T47D (cell line): ENCODE data around the gene LGR4.
A peak's percentile ranks its signal among the peaks of the same experiment; 100 is the strongest.

Source experiments
- DNase-seq, 2 experiments: peaks; one replicate each; pipeline versions ENCODE4 v3.0.0 to v3.0.0-alpha.2; 2011 to 2012; ENCODE audit warnings: low read depth in 1 of 2, low spot score in 1 of 2
- JUND ChIP-seq: IDR thresholded peaks from 2 replicates; pipeline ENCODE4 v1.6.1; 2012; ENCODE audit warnings: low read depth
- in situ Hi-C: cut with HindIII; loops from 2 replicates; pipeline ENCODE4 v1.10.0; 2016; ENCODE audit warnings: low sequenced_read_pairs, low pct_unique_long_range_greater_than_20kb

LGR4 gene

GRCh38 chr11:27477243-27477642 is 4.7 kb upstream of the LGR4 start:
- TF ChIP-seq JUND: no peak
- no peak for DNase-seq
- in situ Hi-C loops: no loop called here

GRCh38 chr11:27475622-27476021 is 3.0 kb upstream of the LGR4 start:
- in situ Hi-C loops: no loop called here
- DNase-seq: no peak
- TF ChIP-seq JUND: no peak

DNA sequence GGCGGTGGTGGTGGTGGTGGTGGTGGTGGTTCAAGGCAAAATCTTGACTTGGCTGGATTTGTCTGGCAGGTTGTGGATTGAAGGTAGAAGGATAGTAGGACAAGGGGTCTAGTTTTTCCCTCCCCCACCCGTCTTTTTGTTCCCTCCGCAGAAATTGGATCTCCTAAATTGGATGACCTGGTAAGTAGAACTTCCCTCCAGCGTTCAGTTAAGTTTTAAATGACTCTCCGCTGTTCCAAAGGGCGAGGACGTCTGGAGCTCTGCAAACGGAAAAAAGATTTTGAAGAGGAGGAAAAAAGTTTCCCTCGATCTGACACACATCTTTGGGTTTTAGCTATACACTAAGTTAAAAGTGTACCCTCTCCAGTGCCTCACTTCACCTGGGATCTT is 422 bp upstream of the LGR4 start:
- no peak for TF ChIP-seq JUND
- DNase-seq: no peak
- in situ Hi-C loops: no loop called here

- peak in 1 of 2 experiments; percentile 56 for DNase-seq
- TF ChIP-seq JUND: no peak
Measured at GRCh38 chr11:27471589-27472397, 797 bp downstream of the LGR4 start.

DNA sequence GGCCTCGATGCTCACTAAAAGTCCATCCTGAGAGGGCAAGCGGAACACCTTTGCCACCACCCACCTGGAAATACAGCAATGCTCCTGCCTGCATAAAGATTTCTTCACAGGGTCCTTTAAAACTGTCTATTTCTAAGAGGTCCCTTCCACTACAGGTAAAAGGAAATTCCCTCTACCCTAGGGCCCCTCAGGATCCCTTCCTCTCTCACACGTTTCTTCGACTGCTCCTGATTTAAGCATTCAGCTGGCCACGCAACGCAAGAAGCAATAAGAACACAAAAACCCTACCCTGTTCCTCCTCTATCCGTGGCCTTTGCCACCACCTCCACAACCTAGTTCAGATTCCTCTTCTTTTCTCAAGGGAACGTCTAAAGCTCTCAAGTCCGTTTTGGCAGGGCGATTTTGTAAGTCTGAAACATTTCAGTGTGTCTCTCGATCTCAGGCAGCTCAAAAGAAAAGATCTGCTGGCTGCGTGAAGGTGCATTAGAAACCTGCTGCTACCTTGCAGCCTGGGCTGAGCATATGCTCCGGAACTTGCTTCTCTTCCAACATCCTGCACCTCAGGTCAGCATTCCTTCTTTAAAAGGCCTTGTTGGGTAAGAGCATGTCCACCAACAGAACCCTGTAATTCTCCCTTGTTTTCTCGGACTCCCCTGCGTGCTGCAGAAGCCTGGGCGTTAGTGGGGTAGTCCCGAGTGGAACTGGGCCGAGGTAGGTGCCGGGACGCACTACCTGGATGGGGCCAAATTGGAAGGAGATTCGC is 1.6 kb downstream of the LGR4 start:
- peak in 1 of 2 experiments; percentile 64 for DNase-seq
- in situ Hi-C loops: no loop called here
- no peak for TF ChIP-seq JUND

More at GRCh38 chr11:27471589-27472397, 797 bp downstream of the LGR4 start:
- in situ Hi-C loops: no loop called here

- TF ChIP-seq JUND: no peak
- in situ Hi-C loops: no loop called here
- DNase-seq: no peak
Measured at GRCh38 chr11:27470166-27470565, 2.4 kb downstream of the LGR4 start.

- in situ Hi-C loops: no loop called here
- no peak for TF ChIP-seq JUND
- DNase-seq: peak in 1 of 2 experiments; percentile 37
Measured at GRCh38 chr11:27468995-27469695, 3.4 kb downstream of the LGR4 start.

GRCh38 chr11:27468209-27468994 is 4.2 kb downstream of the LGR4 start:
- peak in 1 of 2 experiments; percentile 28 for DNase-seq
- in situ Hi-C loops: no loop called here
- TF ChIP-seq JUND: no peak

DNA sequence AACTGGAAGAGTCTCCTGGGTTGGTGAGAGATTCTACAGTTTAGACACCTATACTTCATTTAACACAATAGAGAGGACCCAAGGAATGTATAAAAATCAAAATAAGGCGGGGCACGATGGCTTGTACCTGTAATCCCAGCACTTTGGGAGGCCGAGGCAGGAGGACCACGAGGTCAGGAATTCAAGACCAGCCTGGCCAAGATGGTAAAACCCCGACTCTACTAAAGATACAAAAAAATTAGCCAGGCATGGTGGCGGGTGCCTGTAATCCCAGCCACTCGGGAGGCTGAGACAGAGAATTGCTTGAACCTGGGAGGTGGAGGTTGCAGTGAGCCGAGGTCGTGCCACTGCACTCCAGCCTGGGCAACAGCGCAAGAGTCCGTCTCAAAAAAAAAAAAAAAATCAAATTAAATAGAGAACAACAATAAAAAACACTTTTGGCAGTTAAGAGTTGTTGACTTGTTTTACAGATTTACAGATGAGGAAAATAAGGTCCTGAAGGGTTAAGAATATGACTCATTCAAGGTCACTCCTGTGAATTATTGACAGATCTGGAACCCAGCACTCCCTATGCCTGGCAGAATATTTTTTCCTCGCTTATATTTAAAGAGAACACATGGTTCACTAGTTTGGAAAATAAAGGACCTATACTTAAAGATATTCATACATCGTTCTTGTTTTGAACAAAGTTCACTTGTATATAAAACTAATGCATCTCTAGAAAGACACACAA is 5.2 kb downstream of the LGR4 start:
- in situ Hi-C loops: no loop called here
- no peak for TF ChIP-seq JUND
- DNase-seq: no peak

- TF ChIP-seq JUND: no peak
- no peak for DNase-seq
- in situ Hi-C loops: no loop called here
Measured at GRCh38 chr11:27466363-27466762, 6.2 kb downstream of the LGR4 start.

DNA sequence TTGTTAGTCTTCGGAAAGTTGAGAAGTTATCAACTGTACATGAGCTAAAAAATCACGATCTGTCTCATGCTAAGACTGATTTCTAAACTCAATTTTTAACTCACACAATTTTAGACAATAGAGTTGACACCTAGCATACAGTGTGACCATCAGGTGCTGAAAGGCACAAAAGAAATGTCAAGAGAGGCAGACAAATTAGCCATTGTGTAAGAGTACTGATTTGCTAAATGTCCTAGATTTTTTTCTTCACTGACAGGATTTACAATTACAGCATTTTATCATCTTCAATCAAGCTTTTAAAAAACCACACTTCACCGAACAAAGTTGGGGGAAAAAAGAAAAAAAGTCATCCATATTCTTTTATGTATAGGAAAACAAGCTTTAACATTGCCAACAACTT is 7.0 kb downstream of the LGR4 start:
- in situ Hi-C loops: no loop called here
- TF ChIP-seq JUND: no peak
- no peak for DNase-seq

GRCh38 chr11:27464909-27465308 is 7.7 kb downstream of the LGR4 start:
- DNase-seq: no peak
- in situ Hi-C loops: no loop called here
- no peak for TF ChIP-seq JUND
